Measurements from ENCODE around the gene FUT7. TPM values are rescaled to one million over a fixed set of nuclear protein-coding genes. Genes with fewer than 3 reads are reported as not detected.

FUT7 gene
- total RNA-seq, 1 donor from 2014 or later, result 0.18 TPM

DNA sequence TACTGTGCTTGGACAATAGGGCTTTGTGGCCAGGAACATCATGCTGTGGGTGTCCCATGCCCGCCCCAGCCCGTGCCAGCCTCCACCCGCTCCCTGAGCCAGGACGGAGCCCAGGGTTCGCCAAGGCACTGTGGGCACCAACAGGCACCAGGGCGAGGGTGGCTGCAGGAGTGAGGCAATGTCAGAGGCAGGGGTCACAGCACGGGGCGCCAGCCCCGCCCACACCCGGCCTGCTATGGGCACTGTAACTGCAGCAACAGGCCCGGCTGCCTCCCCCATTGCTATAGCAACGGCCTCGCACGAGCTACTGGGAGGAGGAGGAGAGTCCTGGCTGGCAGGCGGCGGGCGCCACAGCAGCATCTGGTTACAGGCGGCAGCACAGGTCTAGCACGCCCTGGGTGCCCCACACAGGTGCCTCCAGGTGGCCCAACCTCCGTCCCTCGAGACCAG is 6.3 kb downstream of the FUT7 start:
- ATAC-seq, result peak; percentile 53
- intact Hi-C loops (cut with DNase I), result loop anchor here (10.0 kb wide), 1 partner anchor 181 kb away; the partner anchor contains the start of genes AJM1 and PHPT1
- DNase-seq (ENCODE audit: low spot score), result peak; percentile 89

DNA sequence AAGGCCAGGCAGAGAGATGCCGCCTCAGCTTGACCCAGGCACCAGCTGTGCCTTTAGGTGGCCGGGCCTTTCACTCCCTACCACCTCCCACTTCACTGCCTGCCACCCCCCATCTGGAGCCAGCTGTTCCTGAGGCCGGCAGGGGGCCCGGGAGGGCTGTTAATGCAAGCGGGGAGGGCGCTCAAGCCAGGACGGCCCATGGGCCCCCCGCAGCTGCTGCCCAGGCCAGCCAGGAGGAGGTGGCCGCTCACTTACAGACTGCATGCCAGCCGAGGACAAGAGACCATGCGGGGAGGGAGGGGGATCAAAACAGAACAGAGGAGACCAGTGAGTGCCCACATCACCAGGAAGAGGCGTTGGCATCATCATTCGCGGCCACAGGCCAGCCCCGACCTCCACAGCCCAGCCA is 8.3 kb downstream of the FUT7 start:
- ATAC-seq (no peak), DNase-seq (ENCODE audit: low spot score) (no peak)
- intact Hi-C loops (cut with DNase I), result loop anchor here (10.0 kb wide), 1 partner anchor 179 kb away; the partner anchor contains the start of genes AJM1 and PHPT1

DNA sequence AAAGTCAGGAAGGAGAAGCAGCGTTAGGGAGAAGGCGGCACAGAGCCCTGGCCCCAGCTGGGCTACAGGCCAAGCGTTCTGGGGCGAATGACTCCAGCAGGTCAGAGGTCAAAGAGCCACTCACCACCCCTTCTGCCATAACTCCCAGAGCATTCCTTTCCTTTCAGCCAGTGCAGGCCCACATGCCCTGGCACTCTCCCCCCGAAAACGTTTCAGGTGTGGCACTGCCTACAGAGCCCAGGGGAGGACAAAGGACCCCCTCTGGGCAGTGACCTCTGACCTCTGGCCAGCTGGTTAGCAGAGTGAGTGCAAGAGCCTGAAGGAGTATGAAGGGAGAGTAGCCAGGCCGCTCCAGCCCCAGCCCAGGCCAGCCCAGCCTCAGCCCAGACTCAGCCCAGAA is 8.7 kb downstream of the FUT7 start:
- DNase-seq (ENCODE audit: low spot score) (no peak), ATAC-seq (peak; percentile 1)
- intact Hi-C loops (cut with DNase I), result loop anchor here (10.0 kb wide), 1 partner anchor 178 kb away; the partner anchor contains the start of genes AJM1 and PHPT1

DNA sequence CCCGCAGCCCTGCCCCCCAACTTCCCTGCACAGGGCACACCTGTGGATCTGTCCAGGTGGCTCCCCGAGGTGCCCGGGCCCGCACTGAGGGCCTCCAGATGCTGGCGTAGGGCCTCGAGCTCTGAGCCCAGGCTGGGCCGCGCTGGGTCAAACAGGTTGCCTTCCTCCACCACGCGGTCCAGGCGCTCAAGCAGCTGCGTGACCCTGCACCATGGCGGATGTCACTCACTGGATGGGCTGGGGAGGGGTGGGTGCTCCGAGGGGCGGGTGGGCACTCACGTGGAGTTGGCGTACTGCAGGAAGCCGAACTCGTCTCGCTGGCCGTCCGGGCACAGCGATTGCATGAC is 9.3 kb downstream of the FUT7 start:
- ATAC-seq, result no peak
- no peak for DNase-seq (ENCODE audit: low spot score)
- intact Hi-C loops (cut with DNase I), result loop anchor here (10.0 kb wide), 1 partner anchor 178 kb away; the partner anchor contains the start of genes AJM1 and PHPT1

DNA sequence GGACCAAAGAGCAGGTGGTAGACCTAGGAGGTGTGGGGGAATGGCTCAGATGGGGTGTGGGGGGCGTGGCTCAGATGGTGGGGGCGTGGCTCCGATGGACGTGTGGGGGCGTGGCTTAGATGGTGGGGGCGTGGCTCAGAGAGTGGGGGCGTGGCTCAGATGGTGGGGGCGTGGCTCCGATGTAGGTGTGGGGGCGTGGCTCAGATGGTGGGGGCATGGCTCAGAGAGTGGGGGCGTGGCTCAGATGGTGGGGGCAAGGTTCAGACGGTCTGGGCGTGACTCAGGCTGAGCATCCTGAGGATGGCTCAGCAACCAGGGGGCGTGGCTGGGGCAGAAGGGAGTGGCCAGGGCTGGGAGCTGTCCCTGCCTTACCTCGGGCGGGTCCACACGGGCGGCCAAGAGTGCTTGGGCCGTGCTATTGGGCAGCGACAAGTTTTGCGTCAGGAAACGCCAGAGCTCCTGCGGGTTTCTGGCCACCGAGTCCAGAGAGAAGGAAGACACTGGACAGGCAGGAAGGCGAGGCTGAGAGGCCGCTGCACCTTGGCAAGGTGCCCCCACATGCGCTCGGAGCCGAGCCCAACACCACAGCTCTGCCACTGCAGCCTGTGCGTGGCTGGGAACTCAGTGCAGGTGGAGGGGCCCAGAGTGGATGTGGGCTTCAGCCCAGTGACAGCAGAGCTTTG is 9.8 kb downstream of the FUT7 start:
- intact Hi-C loops (cut with DNase I), result loop anchor here (10.0 kb wide), 1 partner anchor 177 kb away; the partner anchor contains the start of genes AJM1 and PHPT1
- DNase-seq (ENCODE audit: low spot score) (peak; percentile 81), ATAC-seq (peak; percentile 58)

DNA sequence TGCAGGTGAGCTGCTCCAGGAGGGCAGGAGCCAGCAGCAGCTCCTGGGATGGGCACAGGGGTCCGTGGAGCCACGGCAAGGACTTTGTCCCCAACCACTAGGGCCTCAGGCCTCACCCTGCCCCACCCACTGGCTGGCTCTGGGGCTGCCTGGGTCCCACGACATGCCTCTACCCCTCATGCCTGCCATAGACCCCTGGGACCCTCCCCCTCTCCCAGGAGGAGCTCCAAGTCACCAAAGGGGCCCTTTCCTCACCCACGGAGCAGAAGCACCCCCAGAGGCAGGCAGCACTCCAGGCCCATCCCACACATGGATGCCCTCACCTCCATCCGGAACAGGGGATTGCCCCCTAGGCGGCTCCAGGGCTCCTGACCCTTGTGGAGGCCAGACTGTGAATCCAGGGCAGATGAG is 10.3 kb downstream of the FUT7 start:
- intact Hi-C loops (cut with DNase I), result loop anchor here (10.0 kb wide), 1 partner anchor 177 kb away; the partner anchor contains the start of genes AJM1 and PHPT1
- ATAC-seq, result no peak
- DNase-seq (ENCODE audit: low spot score), result no peak

DNA sequence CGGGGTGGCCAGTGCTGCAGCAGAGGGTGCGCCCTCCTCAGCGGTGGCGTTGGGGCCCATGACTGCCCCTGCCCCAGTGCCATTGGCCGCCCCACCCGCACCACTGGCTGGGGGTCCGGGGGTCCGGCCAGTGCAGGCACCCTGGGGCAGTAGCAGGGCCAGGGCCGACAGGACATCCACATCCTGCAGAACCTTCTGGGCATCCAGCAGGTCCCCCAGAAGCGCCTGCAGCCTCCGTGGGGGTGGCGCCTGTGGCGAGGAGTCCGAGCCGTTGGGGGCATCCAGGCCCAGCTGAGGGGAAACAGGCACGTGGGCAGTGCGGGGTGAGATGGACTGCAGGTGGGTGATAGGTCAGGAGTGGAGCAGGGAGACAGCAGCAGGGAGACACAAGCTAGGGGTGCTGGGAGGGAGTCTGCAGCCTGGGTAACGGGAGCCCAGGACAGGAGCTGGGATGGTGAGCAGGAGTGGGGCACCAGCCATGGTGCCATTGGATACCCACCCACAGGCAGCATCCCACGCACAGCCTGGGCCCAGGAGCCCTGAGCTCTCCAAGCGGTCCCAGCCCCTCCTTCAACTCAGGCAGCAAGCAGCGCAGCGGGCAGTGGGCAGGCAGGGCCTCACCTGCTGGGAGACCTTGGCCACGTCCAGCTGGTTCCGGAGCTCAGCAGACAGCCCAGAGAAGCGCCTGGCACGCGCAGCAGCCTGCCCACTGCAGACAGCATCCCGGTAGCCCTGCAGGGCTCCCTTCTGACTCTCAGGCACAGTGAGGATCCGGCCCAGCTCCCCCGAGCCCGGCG is 10.9 kb downstream of the FUT7 start:
- no peak for DNase-seq (ENCODE audit: low spot score)
- intact Hi-C loops (cut with DNase I), result loop anchor here (10.0 kb wide), 1 partner anchor 176 kb away; the partner anchor contains the start of genes AJM1 and PHPT1
- ATAC-seq, result no peak

DNA sequence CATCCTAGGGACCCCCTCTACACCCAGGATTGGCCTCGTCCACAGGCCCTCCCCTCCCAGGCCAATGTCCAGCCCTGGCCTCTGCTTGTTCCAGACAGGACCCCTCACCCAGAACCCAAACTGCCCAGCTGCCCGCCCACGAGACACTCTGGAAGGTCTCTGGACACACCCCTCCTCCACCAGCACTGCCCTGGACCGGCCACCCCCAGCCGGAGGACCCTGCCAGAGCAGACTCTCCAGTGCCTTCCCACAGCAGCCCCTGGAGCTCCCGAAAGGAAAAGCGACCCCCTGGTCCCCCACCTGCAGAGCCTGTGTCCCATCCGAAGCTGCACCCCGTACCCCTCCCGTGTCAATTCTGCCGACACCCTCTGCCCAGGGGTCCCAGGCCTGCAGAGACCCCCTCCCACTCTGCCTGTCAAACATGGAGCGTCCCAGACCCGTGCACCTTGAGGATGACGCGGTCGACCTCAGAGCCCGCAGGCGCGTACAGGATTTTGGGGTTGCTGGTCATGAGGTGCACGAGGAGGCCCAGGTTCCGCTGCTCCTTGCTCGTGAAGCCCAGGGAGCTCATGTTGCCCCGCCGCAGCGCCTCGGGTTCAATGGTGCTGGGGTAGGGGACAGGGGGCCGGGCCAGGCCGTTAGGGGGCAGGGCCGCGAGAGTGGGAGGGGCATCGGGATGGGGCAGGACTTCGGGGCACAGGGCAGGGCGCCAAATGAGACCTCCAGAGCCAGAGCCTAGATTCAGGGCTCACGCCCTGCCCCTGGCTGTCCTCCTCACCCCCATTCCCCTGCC is 11.8 kb downstream of the FUT7 start:
- intact Hi-C loops (cut with DNase I), result loop anchor here (10.0 kb wide), 1 partner anchor 175 kb away; the partner anchor contains the start of genes AJM1 and PHPT1
- DNase-seq (ENCODE audit: low spot score), result no peak
- ATAC-seq, result no peak

DNA sequence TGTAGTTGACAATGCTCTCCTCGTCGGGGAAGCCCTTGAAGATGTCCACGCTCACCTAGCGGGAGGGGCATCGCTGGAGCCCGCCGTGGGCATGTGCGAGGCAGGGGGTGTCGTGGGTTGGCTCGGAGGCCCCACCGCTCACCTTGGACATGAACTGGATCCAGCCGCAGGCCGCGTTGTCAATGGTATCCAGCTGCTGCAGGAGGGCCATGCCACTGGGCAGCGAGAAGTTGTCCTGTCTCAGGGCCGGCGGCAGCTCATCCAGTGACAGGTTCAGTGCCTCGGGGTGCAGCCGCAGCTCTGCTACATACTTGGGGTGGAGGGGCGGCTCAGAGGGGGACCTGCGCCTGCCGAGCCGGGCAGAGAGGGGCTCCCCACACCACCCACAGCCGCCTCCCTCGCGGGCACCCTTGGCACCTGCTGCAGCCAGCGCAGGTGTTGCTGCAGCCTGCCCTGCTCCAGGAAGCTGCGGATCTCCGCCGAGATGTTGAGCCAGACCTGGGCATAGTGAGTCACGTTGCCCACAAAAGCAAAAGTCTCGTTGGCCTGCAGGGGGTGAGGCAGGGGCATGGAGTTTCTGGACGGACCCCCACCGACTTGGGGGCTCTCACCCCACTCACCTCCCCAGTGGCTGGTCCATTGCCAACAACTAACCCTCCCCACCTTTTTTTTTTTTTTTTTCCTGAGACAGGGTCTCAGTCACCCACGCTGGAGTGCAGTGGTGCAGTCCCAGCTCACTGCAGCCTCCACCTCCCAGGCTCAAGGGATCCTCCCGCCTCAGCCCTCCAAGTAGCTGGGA is 12.9 kb downstream of the FUT7 start:
- ATAC-seq, result no peak
- DNase-seq (ENCODE audit: low spot score), result no peak
- intact Hi-C loops (cut with DNase I), result no loop called here

DNA sequence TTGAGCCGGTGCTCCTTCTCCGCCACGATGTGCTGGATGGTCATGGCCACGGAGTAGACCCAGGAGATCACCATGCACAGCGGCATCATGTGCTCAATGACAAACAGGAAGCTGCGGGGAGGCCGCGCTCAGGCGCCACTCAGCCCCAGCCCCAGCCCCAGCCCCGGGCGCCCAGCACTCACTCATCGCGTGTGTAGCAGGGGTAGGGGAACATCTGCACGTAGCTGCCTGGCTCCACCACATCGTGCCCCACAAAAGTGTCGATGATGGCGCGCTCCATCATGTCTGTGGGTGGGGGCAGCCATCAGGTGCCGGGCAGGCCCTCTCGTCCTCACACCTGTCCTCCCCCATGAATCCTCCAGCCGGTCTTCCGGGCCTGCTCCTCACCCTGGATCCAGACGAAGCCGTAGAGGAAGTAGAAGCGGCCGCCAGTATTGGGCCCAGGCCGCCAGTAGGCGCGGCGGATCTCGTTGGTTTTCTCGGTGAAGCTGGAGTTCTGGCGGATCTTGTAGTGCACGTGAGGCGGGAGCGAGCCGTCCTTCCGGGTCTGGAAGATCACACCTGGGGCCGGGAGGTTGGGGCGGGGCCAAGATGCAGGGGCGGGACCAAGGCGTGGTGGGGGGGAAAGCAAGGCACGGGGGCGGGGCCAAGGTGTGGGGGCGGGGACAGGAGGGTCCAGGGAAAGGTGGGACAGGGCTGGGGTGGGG is 13.9 kb downstream of the FUT7 start:
- ATAC-seq, result no peak
- intact Hi-C loops (cut with DNase I), result no loop called here
- no peak for DNase-seq (ENCODE audit: low spot score)

DNA sequence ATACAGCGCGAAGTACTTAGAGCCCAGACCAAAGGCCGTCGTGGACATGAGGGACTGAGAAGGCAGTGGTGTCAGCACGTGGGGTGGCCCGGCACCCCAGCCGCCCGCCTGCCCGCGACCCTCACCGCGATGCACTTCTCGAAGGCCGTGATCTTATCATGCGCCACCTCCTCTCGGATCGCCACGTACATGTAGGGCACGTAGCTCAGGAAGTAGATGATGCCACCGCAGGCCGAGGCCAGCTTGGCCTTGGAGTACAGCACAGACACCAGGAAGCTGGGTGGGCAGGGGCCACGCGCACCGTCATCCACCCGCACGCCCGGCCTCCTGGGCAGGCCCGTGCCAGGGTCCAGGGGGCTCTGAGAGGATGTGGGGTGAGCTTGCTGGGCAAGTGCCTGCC is 14.8 kb downstream of the FUT7 start:
- intact Hi-C loops (cut with DNase I), result no loop called here
- no peak for ATAC-seq
- DNase-seq (ENCODE audit: low spot score), result no peak

DNA sequence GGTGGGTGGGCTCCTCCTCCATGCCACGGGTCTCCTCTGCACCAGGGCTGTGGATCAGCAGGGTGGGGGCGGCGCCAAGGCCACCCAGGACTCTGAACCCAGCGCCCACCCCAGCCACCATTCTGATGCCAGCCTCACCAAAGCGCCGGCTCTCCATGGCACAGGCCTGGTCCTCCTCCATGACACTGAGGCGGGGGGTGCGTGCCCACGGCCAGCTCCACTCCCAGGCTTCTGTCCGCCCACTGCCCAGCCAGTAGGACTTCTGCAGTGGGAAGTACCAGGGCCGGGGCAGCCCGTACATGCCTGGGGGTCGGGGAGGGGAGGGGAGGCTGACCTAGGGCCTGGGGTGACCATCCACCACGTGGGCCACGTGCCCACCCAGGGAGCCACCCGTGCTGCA is 15.5 kb downstream of the FUT7 start:
- intact Hi-C loops (cut with DNase I), result no loop called here
- ATAC-seq, result no peak
- DNase-seq (ENCODE audit: low spot score), result no peak

DNA sequence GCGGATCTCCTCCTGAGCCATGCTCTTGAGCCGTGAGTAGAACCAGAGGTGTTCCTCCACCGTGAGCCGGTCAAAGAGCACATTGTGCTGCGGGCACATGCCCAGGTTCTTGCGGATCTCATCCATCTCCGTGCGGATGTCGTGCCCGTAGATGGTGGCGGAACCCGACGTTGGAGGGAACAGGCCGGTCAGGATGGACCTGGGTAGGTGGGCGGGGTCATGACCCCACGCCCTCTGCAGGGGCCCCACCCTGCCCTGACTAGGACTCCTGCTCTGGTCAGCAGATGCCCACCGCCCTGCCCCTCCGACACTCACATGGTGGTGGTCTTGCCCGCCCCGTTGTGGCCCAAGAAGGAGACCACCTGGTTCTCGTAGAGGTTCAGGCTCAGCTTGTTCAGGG is 15.9 kb downstream of the FUT7 start:
- no peak for DNase-seq (ENCODE audit: low spot score)
- intact Hi-C loops (cut with DNase I), result no loop called here
- no peak for ATAC-seq

DNA sequence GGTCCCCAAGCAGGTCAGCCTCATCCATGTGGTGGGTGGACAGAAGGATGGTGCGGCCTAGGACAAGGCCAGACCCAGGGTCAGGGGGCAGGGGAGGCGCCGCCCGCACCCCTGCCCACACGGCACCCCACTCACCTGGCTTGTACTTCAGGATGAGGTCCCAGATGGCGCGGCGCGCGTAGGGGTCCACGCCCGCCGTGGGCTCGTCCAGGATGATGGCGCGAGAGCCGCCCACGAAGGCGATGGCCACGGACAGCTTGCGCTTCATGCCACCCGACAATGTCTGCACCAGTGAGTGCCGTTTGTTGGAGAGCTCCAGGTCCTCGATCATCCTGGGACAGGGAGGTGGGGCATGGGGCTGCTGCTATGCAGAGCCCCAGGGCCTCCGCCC is 16.4 kb downstream of the FUT7 start:
- no peak for DNase-seq (ENCODE audit: low spot score)
- ATAC-seq, result no peak
- intact Hi-C loops (cut with DNase I), result no loop called here

DNA sequence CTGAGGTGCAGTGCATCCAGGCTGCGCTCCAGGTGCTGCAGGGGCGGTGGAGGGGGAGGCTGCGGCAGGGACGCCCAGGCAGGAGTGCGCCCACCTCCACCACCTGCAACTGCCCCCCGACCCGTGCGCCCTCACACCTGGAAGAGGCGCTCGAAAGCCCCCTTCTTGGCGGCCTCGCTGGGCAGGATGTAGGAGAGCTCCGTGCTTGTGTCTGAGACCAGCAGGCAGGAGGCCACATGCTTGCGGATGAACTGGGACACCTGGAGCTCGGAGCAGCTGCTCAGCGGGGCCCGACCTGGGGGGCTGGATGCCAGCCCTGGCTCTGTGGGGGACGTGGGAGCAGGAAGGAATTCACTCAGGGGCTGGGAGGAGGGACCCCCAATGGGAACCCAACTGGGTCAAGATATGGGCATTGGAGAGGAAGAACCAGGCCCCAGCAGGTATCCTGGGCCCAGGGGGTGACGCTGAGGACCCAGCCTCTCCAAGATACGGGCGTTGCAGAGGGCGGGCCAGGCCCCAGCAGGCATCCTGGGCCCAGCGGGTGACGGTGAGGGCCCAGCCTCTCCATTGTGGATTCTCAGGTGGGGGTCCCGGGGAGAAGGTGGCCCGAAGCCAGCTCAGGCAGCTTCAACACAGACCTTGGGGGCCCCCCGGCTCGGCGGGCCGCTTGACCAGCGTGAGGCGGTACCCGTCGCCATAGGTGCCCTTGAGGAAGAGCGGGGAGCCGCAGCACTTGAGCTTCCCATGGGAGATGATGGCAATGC is 16.9 kb downstream of the FUT7 start:
- DNase-seq (ENCODE audit: low spot score) (no peak), ATAC-seq (no peak)
- intact Hi-C loops (cut with DNase I), result no loop called here

DNA sequence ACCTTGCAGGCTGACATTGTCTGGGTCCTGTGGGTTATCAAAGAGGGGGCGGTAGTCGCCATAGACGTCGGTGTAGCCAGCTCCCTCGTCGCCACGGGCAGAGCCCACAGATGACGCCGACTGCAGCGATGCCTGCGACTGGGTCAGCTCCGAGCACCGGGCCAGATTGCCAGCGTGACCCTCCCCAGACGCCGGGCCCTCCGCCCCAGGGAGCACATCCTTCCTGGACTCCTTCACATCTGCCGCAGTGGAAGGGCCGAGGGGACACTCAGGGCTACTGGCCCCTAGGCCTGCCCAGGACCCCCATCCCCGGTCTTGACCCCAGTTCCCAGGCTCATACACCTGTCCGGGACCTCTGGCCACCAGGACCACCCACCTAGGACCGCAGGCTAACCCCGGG is 17.7 kb downstream of the FUT7 start:
- intact Hi-C loops (cut with DNase I), result no loop called here
- DNase-seq (ENCODE audit: low spot score) (no peak), ATAC-seq (no peak)

DNA sequence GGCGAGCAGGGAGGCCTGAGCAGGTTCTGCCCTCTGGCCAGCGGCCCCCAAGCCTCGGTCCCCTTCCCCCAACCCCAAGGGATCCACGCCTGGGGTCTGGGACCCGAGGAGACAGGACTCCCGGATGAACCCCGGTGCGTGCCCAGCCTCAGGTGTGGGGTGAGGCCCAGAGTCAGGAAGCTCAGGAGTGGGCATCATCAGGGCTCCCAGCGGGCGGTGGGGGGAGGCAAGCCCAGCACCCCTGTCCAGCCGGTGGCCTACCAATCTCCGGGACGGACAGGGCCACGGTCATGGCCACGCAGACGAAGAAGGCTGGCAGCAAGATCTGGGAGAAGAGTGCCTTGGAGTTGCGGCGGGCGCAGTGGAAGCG is 18.3 kb downstream of the FUT7 start:
- intact Hi-C loops (cut with DNase I), result no loop called here
- no peak for DNase-seq (ENCODE audit: low spot score)
- no peak for ATAC-seq

Data from sciatic nerve (tissue), 2 donors.